H9 (cell line): ENCODE data around the gene ATP6AP1. TPM values are rescaled to one million over a fixed set of nuclear protein-coding genes. Genes with fewer than 3 reads are reported as not detected.
A peak's percentile ranks its signal among the peaks of the same experiment; 100 is the strongest.

Experiments
- DNase-seq: peaks from one replicate; pipeline ENCODE4 v3.0.0-alpha.2; 2017
- H2AFZ ChIP-seq: one replicate; pipeline ENCODE4 v1.6.1; 2013; ENCODE audit warnings: mild to moderate bottlenecking, low read length, control low read depth, moderate library complexity
- H2AK5ac ChIP-seq: 2 replicates; pipeline ENCODE4 v1.6.1; 2013; ENCODE audit warnings: low read length, control low read depth, mixed read lengths; ENCODE audit not compliant: insufficient read length
- H2BK120ac ChIP-seq: one replicate; pipeline ENCODE4 v1.6.1; 2013; ENCODE audit warnings: low read depth, mild to moderate bottlenecking, low read length, control low read depth, inconsistent platforms; ENCODE audit not compliant: poor library complexity, severe bottlenecking
- H2BK12ac ChIP-seq: 2 replicates; pipeline ENCODE4 v1.6.1; 2013; ENCODE audit warnings: low read length, control low read depth, mixed read lengths, low read depth; ENCODE audit not compliant: insufficient read length
- H2BK15ac ChIP-seq: 2 replicates; pipeline ENCODE4 v1.6.1; 2013; ENCODE audit warnings: low read depth, low read length, control low read depth
- H2BK20ac ChIP-seq: one replicate; pipeline ENCODE4 v1.6.1; 2013; ENCODE audit warnings: low read depth, mild to moderate bottlenecking, low read length, control low read depth, inconsistent platforms; ENCODE audit not compliant: poor library complexity, severe bottlenecking
- H2BK5ac ChIP-seq: 2 replicates; pipeline ENCODE4 v1.6.1; 2013; ENCODE audit warnings: low read length, control low read depth, mixed read lengths; ENCODE audit not compliant: insufficient read length
- H3K14ac ChIP-seq: 2 replicates; pipeline ENCODE4 v1.6.1; 2013; ENCODE audit warnings: low read length, control low read depth; ENCODE audit not compliant: insufficient read depth
- H3K18ac ChIP-seq: 2 replicates; pipeline ENCODE4 v1.6.1; 2013; ENCODE audit warnings: low read depth, mild to moderate bottlenecking, mixed read lengths, low read length, control low read depth; ENCODE audit not compliant: insufficient read length
- H3K23ac ChIP-seq: 2 replicates; pipeline ENCODE4 v1.6.1; 2013; ENCODE audit warnings: low read length, control low read depth, mixed read lengths, low read depth; ENCODE audit not compliant: insufficient read length
- H3K23me2 ChIP-seq: 2 replicates; pipeline ENCODE4 v1.6.1; 2013; ENCODE audit warnings: low read depth, mild to moderate bottlenecking, mixed read lengths, low read length, control low read depth; ENCODE audit not compliant: insufficient read length, poor library complexity, severe bottlenecking
- H3K27ac ChIP-seq: 2 replicates; pipeline ENCODE4 v1.5.1; 2013; ENCODE audit warnings: low read length, control low read depth, mixed read lengths, low read depth; ENCODE audit not compliant: insufficient read length
- H3K27me3 ChIP-seq: 2 replicates; pipeline ENCODE4 v1.6.1; 2013; ENCODE audit warnings: low read length, control low read depth, inconsistent platforms; ENCODE audit not compliant: insufficient read depth
- H3K4ac ChIP-seq: 2 replicates; pipeline ENCODE4 v1.6.1; 2013; ENCODE audit warnings: low read depth, mild to moderate bottlenecking, control low read depth, inconsistent platforms, low read length, moderate library complexity
- H3K4me1 ChIP-seq: 2 replicates; pipeline ENCODE4 v1.6.1; 2013; ENCODE audit warnings: low read length, control low read depth, inconsistent platforms; ENCODE audit not compliant: insufficient read depth
- H3K4me2 ChIP-seq: 2 replicates; pipeline ENCODE4 v1.6.1; 2013; ENCODE audit warnings: low read length, control low read depth, mixed read lengths; ENCODE audit not compliant: insufficient read length, insufficient read depth
- H3K56ac ChIP-seq: 2 replicates; pipeline ENCODE4 v1.6.1; 2013; ENCODE audit warnings: low read depth, mild to moderate bottlenecking, mixed read lengths, low read length, control low read depth; ENCODE audit not compliant: insufficient read length
- H3K79me1 ChIP-seq: 2 replicates; pipeline ENCODE4 v1.6.1; 2013; ENCODE audit warnings: low read depth, mild to moderate bottlenecking, moderate library complexity, low read length, control low read depth, inconsistent platforms; ENCODE audit not compliant: insufficient read depth, poor library complexity, severe bottlenecking
- H3K79me2 ChIP-seq: 2 replicates; pipeline ENCODE4 v1.6.1; 2013; ENCODE audit warnings: low read length, control low read depth, inconsistent platforms; ENCODE audit not compliant: insufficient read depth
- H3K9ac ChIP-seq: 2 replicates; pipeline ENCODE4 v1.6.1; 2013; ENCODE audit warnings: low read length, control low read depth, mixed read lengths; ENCODE audit not compliant: insufficient read length; ENCODE audit errors: extremely low read depth
- H3K9me3 ChIP-seq: one replicate; pipeline ENCODE4 v1.6.1; 2013; ENCODE audit warnings: low read depth, low read length, inconsistent platforms; ENCODE audit not compliant: control insufficient read depth
- H3T11ph ChIP-seq: one replicate; pipeline ENCODE4 v1.6.1; 2013; ENCODE audit warnings: mild to moderate bottlenecking, low read length, control low read depth, inconsistent platforms
- H4K20me1 ChIP-seq: one replicate; pipeline ENCODE4 v1.6.1; 2013; ENCODE audit not compliant: control insufficient read depth, insufficient read length, insufficient read depth
- H4K5ac ChIP-seq: 2 replicates; pipeline ENCODE4 v1.6.1; 2013; ENCODE audit warnings: low read depth, mild to moderate bottlenecking, mixed read lengths, low read length, control low read depth; ENCODE audit not compliant: insufficient read length
- H4K8ac ChIP-seq: replicated peaks from 2 replicates; pipeline ENCODE4 v1.6.1; 2013; ENCODE audit warnings: low read length, control low read depth, mixed read lengths, low read depth; ENCODE audit not compliant: insufficient read length
- H4K91ac ChIP-seq: 2 replicates; pipeline ENCODE4 v1.6.1; 2013; ENCODE audit warnings: low read depth, mild to moderate bottlenecking, moderate library complexity, mixed read lengths, low read length, control low read depth; ENCODE audit not compliant: insufficient read length
- H3K27ac Mint-ChIP-seq, 3 experiments: 2 replicates in 2 of 3; 3 replicates in 1 of 3; pipeline ENCODE4 v1.8.0; 2020 to 2021; ENCODE audit warnings: mixed read lengths in 3 of 3, mild to moderate bottlenecking in 1 of 3, moderate library complexity in 1 of 3
- H3K27me3 Mint-ChIP-seq: 2 replicates; pipeline ENCODE4 v1.8.0; 2021; ENCODE audit warnings: low read depth, mild to moderate bottlenecking, moderate library complexity, mixed read lengths
- H3K36me3 Mint-ChIP-seq, 3 experiments: 2 replicates in 2 of 3; 3 replicates in 1 of 3; pipeline ENCODE4 v1.8.0; 2020 to 2021; ENCODE audit warnings: low read depth in 3 of 3, mixed read lengths in 3 of 3; ENCODE audit not compliant: insufficient read depth in 1 of 3
- H3K4me1 Mint-ChIP-seq, 2 experiments: 2 replicates each; pipeline ENCODE4 v1.8.0; 2020; ENCODE audit warnings: mixed read lengths in 2 of 2
- H3K4me3 Mint-ChIP-seq, 2 experiments: 2 replicates in 1 of 2; 3 replicates in 1 of 2; pipeline ENCODE4 v1.8.0; 2020 to 2021; ENCODE audit warnings: mild to moderate bottlenecking in 2 of 2, mixed read lengths in 2 of 2, moderate library complexity in 1 of 2
- H3K9me3 Mint-ChIP-seq, 2 experiments: 2 replicates in 1 of 2; 3 replicates in 1 of 2; pipeline ENCODE4 v1.8.0; 2020; ENCODE audit warnings: mild to moderate bottlenecking in 2 of 2, mixed read lengths in 2 of 2, moderate library complexity in 1 of 2
- CTCF ChIP-seq: fragments of 200-600 bp; sonication (generic); conservative IDR thresholded peaks from 3 replicates; pipeline ENCODE4 v1.8.0; 2021; ENCODE audit warnings: antibody characterized with exemption, mild to moderate bottlenecking
- WGBS: extraction: QIAGEN DNeasy Blood & Tissue Kit; methylation state at CpG from one replicate; pipeline ENCODE4 v1.1.7; 2013; ENCODE audit warnings: missing lambda C conversion rate, low lambda C conversion rate, mixed read lengths; ENCODE audit not compliant: insufficient read length; ENCODE audit errors: extremely low coverage; 5-methylcytosine and 5-hydroxymethylcytosine counted together
- total RNA-seq: library from RNA; stranded (reverse); gene quantifications from 2 replicates; pipeline ENCODE4 v1.2.1, GENCODE V29; 2021

Gene ATP6AP1
- total RNA-seq, 1 experiment from 2014 or later, result 45.6 TPM

- Histone ChIP-seq H3K23me2 (no peaks in the 10 kb centered on the region), H4K5ac (no peak overlapping the region), H2BK120ac (no peak overlapping the region), H2BK15ac (no peak overlapping the region), H4K8ac (no peak overlapping the region), H3K27ac (no peak overlapping the region), H2BK12ac (no peak overlapping the region), H3K79me1 (no peaks in the 10 kb centered on the region), H2AFZ (no peak overlapping the region), H3K4me1 (no peaks in the 10 kb centered on the region), H2AK5ac (no peak overlapping the region), H2BK20ac (no peak overlapping the region), H3K9me3 (peaks cover 39% of the 10 kb centered on the region), H3K4me2 (no peak overlapping the region), H3K27me3 (no peaks in the 10 kb centered on the region), H3K14ac (no peak overlapping the region), H3K18ac (no peak overlapping the region), H2BK5ac (no peak overlapping the region), H4K91ac (no peak overlapping the region), H4K20me1 (no peaks in the 10 kb centered on the region), H3K23ac (no peak overlapping the region), H3K56ac (no peak overlapping the region), H3K79me2 (no peaks in the 10 kb centered on the region), H3K4ac (no peak overlapping the region), H3K9ac (no peak overlapping the region), H3T11ph (no peak overlapping the region)
- no CpG with 5 or more reads among the region's 5 CpGs for WGBS
- Mint-ChIP-seq H3K4me3 (no peak overlapping the region), H3K27ac (0 out of 7 replicates have a peak overlapping the region, but pooled peaks of 1 of the 3 experiments have one; percentile 19), H3K9me3 (peaks cover 76 to 86% of the 10 kb centered on the region in 2 experiments), H3K4me1 (peaks cover 10 to 25% of the 10 kb centered on the region in 2 experiments), H3K27me3 (no peaks in the 10 kb centered on the region), H3K36me3 (peaks cover 15 to 51% (median 43%) of the 10 kb centered on the region in 3 experiments)
- no peak for DNase-seq
- no peak for TF ChIP-seq CTCF
Measured at GRCh38 chrX:154431341-154431740, 2.9 kb downstream of the ATP6AP1 start.
